K562 (cell line): ENCODE results near the gene ACTN2. TPM values are rescaled to one million over a fixed set of nuclear protein-coding genes. Genes with fewer than 3 reads are reported as not detected.

Source experiments
- ATAC-seq: fragments of 200-7000 bp; cut with Tn5 transposase; 3 replicates; pipeline ENCODE4 v1.9.1; 2020; ENCODE audit warnings: moderate library complexity
- BruUV-seq: library from RNA; stranded (reverse); fragments of 400-500 nt; replicated peaks from 2 replicates; lab custom pipeline; 2021; lab: Mats Ljungman, UMichigan
- CTCF ChIA-PET: fragments of 300-600 bp; formaldehyde crosslinking; extraction: SDS; loops from one replicate; lab custom pipeline; 2021; ENCODE audit warnings: low intra/inter-chr PET ratio; lab: Yijun Ruan, JAX
- POLR2A ChIA-PET: fragments of 300-600, 350-650 bp; sonication (Branson Sonifier 250); formaldehyde crosslinking; extraction: SDS; loops from one replicate; lab custom pipeline; 2021; ENCODE audit warnings: antibody characterized with exemption, inconsistent platforms; lab: Yijun Ruan, JAX
- DNase-seq, 4 experiments: peaks; one replicate each; pipeline versions ENCODE4 v3.0.0 to v3.0.0-alpha.2; 2011 to 2018; ENCODE audit warnings: low spot score in 3 of 4, mixed read lengths in 3 of 4; ENCODE audit errors: extremely low read depth in 1 of 4
- FAIRE-seq: peaks from 2 replicates; lab custom pipeline; 2011; peaks lifted over from hg19 to GRCh38; lab: Jason Lieb, UNC
- H2AFZ ChIP-seq: 2 replicates; pipeline ENCODE4 v1.6.0; 2011; ENCODE audit warnings: low read depth, low read length, control low read depth, inconsistent platforms
- H3K27ac ChIP-seq: fragments of 200-600 bp; 3 replicates; pipeline ENCODE4 v1.8.0; 2011; ENCODE audit warnings: low read depth, mild to moderate bottlenecking, control low read depth, inconsistent platforms, low read length, moderate library complexity, mixed read lengths; ENCODE audit errors: extremely low read depth
- H3K27me3 ChIP-seq, 2 experiments: fragments of 300-600 bp in 1 of 2; 2 replicates in 1 of 2; 3 replicates in 1 of 2; pipeline versions ENCODE4 v1.6.0 to v1.8.0; 2011; ENCODE audit warnings: inconsistent platforms in 2 of 2, low read length in 2 of 2, mild to moderate bottlenecking in 1 of 2, mixed read lengths in 1 of 2, moderate library complexity in 1 of 2; ENCODE audit not compliant: control insufficient read depth in 2 of 2, insufficient read depth in 2 of 2
- H3K36me3 ChIP-seq: fragments of 300-600 bp; 3 replicates; pipeline ENCODE4 v1.8.0; 2011; ENCODE audit warnings: mild to moderate bottlenecking, low read length, inconsistent platforms; ENCODE audit not compliant: control insufficient read depth, insufficient read depth
- H3K4me1 ChIP-seq, 2 experiments: fragments of 200-600 bp in 1 of 2; replicated peaks in 1 of 2; 2 replicates in 1 of 2; 3 replicates in 1 of 2; pipeline versions ENCODE4 v1.5.1 to v1.8.0; 2011; ENCODE audit warnings: inconsistent platforms in 2 of 2, low read length in 2 of 2, mild to moderate bottlenecking in 1 of 2, mixed read lengths in 1 of 2, moderate library complexity in 1 of 2; ENCODE audit not compliant: control insufficient read depth in 2 of 2, insufficient read depth in 2 of 2
- H3K4me2 ChIP-seq: 2 replicates; pipeline ENCODE4 v1.6.1; 2011; ENCODE audit warnings: low read length, control low read depth, inconsistent platforms, mixed read lengths; ENCODE audit not compliant: insufficient read depth
- H3K4me3 ChIP-seq: fragments of 200-600 bp; sonication (generic), shearing (Covaris generic); 2 replicates; pipeline ENCODE4 v1.5.1; 2016; ENCODE audit warnings: control low read depth, inconsistent platforms
- H3K79me2 ChIP-seq: fragments of 200-600 bp; 3 replicates; pipeline ENCODE4 v1.8.0; 2011; ENCODE audit warnings: low read length, inconsistent platforms; ENCODE audit not compliant: control insufficient read depth, insufficient read depth
- H3K9ac ChIP-seq, 2 experiments: 2 replicates each; pipeline versions ENCODE4 v1.6.0 to v1.6.1; 2011; ENCODE audit warnings: low read depth in 2 of 2, low read length in 2 of 2, control low read depth in 1 of 2, inconsistent platforms in 1 of 2, mild to moderate bottlenecking in 1 of 2, mixed read lengths in 1 of 2; ENCODE audit not compliant: insufficient read depth in 1 of 2
- H3K9me1 ChIP-seq: one replicate; pipeline ENCODE4 v1.6.0; 2011; ENCODE audit warnings: inconsistent platforms, mild to moderate bottlenecking, low read length, moderate library complexity; ENCODE audit not compliant: control insufficient read depth, insufficient read depth
- H3K9me3 ChIP-seq: replicated peaks from 2 replicates; pipeline ENCODE4 v1.5.1; 2011; ENCODE audit warnings: low read depth, low read length, inconsistent platforms; ENCODE audit not compliant: control insufficient read depth, insufficient read depth
- H4K20me1 ChIP-seq: replicated peaks from 2 replicates; pipeline ENCODE4 v1.6.1; 2011; ENCODE audit warnings: low read length, inconsistent platforms, mixed read lengths; ENCODE audit not compliant: control insufficient read depth, insufficient read depth
- ATF7 ChIP-seq: fragments of 450-650 bp; IDR thresholded peaks from 2 replicates; pipeline ENCODE4 v1.7.1; 2014; ENCODE audit warnings: mild to moderate bottlenecking, moderate library complexity
- BDP1 ChIP-seq: IDR thresholded peaks from 3 replicates; pipeline ENCODE4 v1.6.1; 2011; ENCODE audit not compliant: insufficient read length, insufficient read depth
- CBX3 ChIP-seq, 2 experiments: IDR thresholded peaks; 1 replicate in 1 of 2; 2 replicates in 1 of 2; pipeline ENCODE4 v1.6.1; 2012; ENCODE audit warnings: inconsistent platforms in 2 of 2, low read length in 2 of 2, borderline replicate concordance in 1 of 2, control low read depth in 1 of 2
- CBX5 ChIP-seq: IDR thresholded peaks from 2 replicates; pipeline ENCODE4 v1.6.1; 2014; ENCODE audit warnings: low read depth, borderline replicate concordance
- SIRT6 ChIP-seq: IDR thresholded peaks from one replicate; pipeline ENCODE4 v1.6.1; 2012; ENCODE audit warnings: low read depth, mild to moderate bottlenecking, control low read depth, inconsistent platforms, low read length, moderate library complexity
- TRIM24 ChIP-seq, 2 experiments: fragments of 450-650 bp; IDR thresholded peaks; 2 replicates each; pipeline ENCODE4 v1.6.1; 2016
- TRIM28 ChIP-seq: fragments of 450-650 bp; IDR thresholded peaks from 2 replicates; pipeline ENCODE4 v1.6.1; 2017
- ZBTB2 ChIP-seq: fragments of 450-650 bp; IDR thresholded peaks from 2 replicates; pipeline ENCODE4 v1.6.1; 2016; ENCODE audit warnings: antibody characterized with exemption
- ZNF280A ChIP-seq: fragments of 450-650 bp; IDR thresholded peaks from 2 replicates; pipeline ENCODE4 v1.6.1; 2018; ENCODE audit warnings: mild to moderate bottlenecking, low read depth; ENCODE audit not compliant: partially characterized antibody
- ZNF395 ChIP-seq: fragments of 200-800 bp; sonication (Bioruptor generic); IDR thresholded peaks from 2 replicates; pipeline ENCODE4 v1.6.1; 2017; ENCODE audit warnings: missing genetic modification characterization, missing compliant biosample characterization
- WGBS: fragments of 100-300 bp; shearing (Covaris generic); methylation state at CpG from one replicate; pipeline ENCODE4 v1.1.6; 2016; ENCODE audit warnings: low coverage, mixed read lengths; ENCODE audit not compliant: insufficient coverage; ENCODE audit errors: missing lambda C conversion rate; 5-methylcytosine and 5-hydroxymethylcytosine counted together
- in situ Hi-C: fragments of 300-500 bp; cut with MboI; formaldehyde crosslinking; loops from 4 replicates; pipeline ENCODE4 v1.15.0; 2018; ENCODE audit warnings: inconsistent platforms, mixed read lengths
- intact Hi-C: fragments of 100-400 bp; cut with micrococcal nuclease; formaldehyde crosslinking; loops from 2 replicates; pipeline ENCODE4 v1.14.2; 2022
- polyA plus RNA-seq, 8 experiments: library from polyadenylated mRNA; depleted of rRNA in 4 of 8; stranded (reverse) in 5 of 8; unstranded in 3 of 8; fragments of >200 nt; fragmentation: Nextera tagmentation in 2 of 8; fragmentation: Illumina TruSeq in 1 of 8; extraction: Ambion mirVana in 2 of 8; extraction: Trizol in 1 of 8; gene quantifications; 2 replicates each; pipeline versions ENCODE4 v1.2.1 to v1.2.3, GENCODE V29; 2011 to 2014; ENCODE audit warnings: inconsistent platforms in 1 of 8, missing spikeins in 1 of 8
- total RNA-seq, 7 experiments: library from RNA; depleted of rRNA in 6 of 7; stranded (reverse); fragments of >200 nt in 6 of 7; fragmentation: Illumina TruSeq in 2 of 7; extraction: Trizol in 2 of 7; gene quantifications; 2 replicates each; pipeline versions ENCODE4 v1.2.1 to v1.2.3, GENCODE V29; 2011 to 2021; ENCODE audit warnings: low replicate concordance in 1 of 7
- TF ChIP-seq, protein P1 (sequence below): fragments of 200-400 bp; formaldehyde crosslinking; IDR thresholded peaks from 2 replicates; pipeline ENCODE4 v1.6.1; 2017; ENCODE audit warnings: mild to moderate bottlenecking, low read depth, low read length, moderate library complexity
- TF ChIP-seq, protein P2 (sequence below): fragments of 450-650 bp; formaldehyde crosslinking; IDR thresholded peaks from 2 replicates; pipeline ENCODE4 v1.4.0; 2020; ENCODE audit warnings: mild to moderate bottlenecking

The ACTN2 gene
- total and polyA plus RNA-seq, 9 of the 15 experiments (the other 6 are each of a cell fraction or from before 2014, with no cell fraction given) = 0.18 to 0.94 (median 0.42) TPM

- no peak for TF ChIP-seq ZNF395 (CRISPR knock-in tag)
- no peak for TF ChIP-seq BDP1
- no peak for TF ChIP-seq ZBTB2
Observed at GRCh38 chr1:236774926-236775325, 88.6 kb downstream of the ACTN2 start (continued).

GRCh38 chr1:236779312-236779711, 93.0 kb downstream of the ACTN2 start:
- H3K27me3 ChIP-seq = no peaks in the 10 kb centered on the region
- WGBS = 0% methylated on average over 2 of the region's 2 CpGs
- no peaks in the 10 kb centered on the region for H3K79me2 ChIP-seq
- in situ Hi-C loops (no loop called here), intact Hi-C loops (no loop called here)
- no peak overlapping the region for H3K27ac ChIP-seq
- H3K4me2 ChIP-seq = no peak overlapping the region
- no TSS peak for BruUV-seq
- TF ChIP-seq ZNF280A = peak; percentile 84
- TF ChIP-seq, protein P1, sequence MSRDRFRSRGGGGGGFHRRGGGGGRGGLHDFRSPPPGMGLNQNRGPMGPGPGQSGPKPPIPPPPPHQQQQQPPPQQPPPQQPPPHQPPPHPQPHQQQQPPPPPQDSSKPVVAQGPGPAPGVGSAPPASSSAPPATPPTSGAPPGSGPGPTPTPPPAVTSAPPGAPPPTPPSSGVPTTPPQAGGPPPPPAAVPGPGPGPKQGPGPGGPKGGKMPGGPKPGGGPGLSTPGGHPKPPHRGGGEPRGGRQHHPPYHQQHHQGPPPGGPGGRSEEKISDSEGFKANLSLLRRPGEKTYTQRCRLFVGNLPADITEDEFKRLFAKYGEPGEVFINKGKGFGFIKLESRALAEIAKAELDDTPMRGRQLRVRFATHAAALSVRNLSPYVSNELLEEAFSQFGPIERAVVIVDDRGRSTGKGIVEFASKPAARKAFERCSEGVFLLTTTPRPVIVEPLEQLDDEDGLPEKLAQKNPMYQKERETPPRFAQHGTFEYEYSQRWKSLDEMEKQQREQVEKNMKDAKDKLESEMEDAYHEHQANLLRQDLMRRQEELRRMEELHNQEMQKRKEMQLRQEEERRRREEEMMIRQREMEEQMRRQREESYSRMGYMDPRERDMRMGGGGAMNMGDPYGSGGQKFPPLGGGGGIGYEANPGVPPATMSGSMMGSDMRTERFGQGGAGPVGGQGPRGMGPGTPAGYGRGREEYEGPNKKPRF = no peak
- peak in 1 of 2 experiments; percentile 66; a peak in 2 of 4 replicates for TF ChIP-seq TRIM24 (IDR thresholded peaks at IDR 0.05)
- no peak for TF ChIP-seq SIRT6
- TF ChIP-seq ATF7 = no peak
- TF ChIP-seq TRIM28 = peak; percentile 93
- TF ChIP-seq, protein P2, sequence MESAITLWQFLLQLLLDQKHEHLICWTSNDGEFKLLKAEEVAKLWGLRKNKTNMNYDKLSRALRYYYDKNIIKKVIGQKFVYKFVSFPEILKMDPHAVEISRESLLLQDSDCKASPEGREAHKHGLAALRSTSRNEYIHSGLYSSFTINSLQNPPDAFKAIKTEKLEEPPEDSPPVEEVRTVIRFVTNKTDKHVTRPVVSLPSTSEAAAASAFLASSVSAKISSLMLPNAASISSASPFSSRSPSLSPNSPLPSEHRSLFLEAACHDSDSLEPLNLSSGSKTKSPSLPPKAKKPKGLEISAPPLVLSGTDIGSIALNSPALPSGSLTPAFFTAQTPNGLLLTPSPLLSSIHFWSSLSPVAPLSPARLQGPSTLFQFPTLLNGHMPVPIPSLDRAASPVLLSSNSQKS = no peak
- peak in 1 of 2 experiments; percentile 91; a peak in 2 of 3 replicates for TF ChIP-seq CBX3 (IDR thresholded peaks at IDR 0.05; ENCODE audit: borderline replicate concordance in 1 of 2, low read length in 2 of 2)
- TF ChIP-seq CBX5 = peak; percentile 49; the same call in 1 of the 2 replicates
- H4K20me1 ChIP-seq = no peaks in the 10 kb centered on the region
- H3K9me3 ChIP-seq = 0 out of 2 replicates have a peak, but pooled peaks cover 4% of the 10 kb centered on the region
- H3K9me1 ChIP-seq = no peaks in the 10 kb centered on the region
- FAIRE-seq (no peak), DNase-seq (no peak), ATAC-seq (no peak)
- no peak overlapping the region for H3K4me3 ChIP-seq
- H3K36me3 ChIP-seq = no peaks in the 10 kb centered on the region
- no peaks in the 10 kb centered on the region for H3K4me1 ChIP-seq
- no peak overlapping the region for H2AFZ ChIP-seq
- POLR2A ChIA-PET = no interaction called here
- CTCF ChIA-PET = no interaction called here
- H3K9ac ChIP-seq = no peak overlapping the region
